Subcutaneous abdominal adipose tissue (tissue), 5 donors: ENCODE measurements around the gene ATF6B.

ENCODE experiments used
- H3K27ac ChIP-seq: one replicate; pipeline ENCODE4 v1.7.0; 2013; ENCODE audit warnings: low read depth, mild to moderate bottlenecking, inconsistent platforms, low read length, moderate library complexity
- H3K27me3 ChIP-seq, 5 donors: one replicate each; pipeline ENCODE4 v1.7.0; 2013; ENCODE audit warnings: low read length in 5 of 5, inconsistent platforms in 1 of 5; ENCODE audit not compliant: control insufficient read depth in 5 of 5, insufficient read depth in 4 of 5
- H3K36me3 ChIP-seq, 5 donors: one replicate each; pipeline ENCODE4 v1.7.0; 2013; ENCODE audit warnings: low read length in 5 of 5; ENCODE audit not compliant: control insufficient read depth in 5 of 5, insufficient read depth in 5 of 5
- H3K4me1 ChIP-seq, 5 donors: one replicate each; pipeline ENCODE4 v1.7.0; 2013; ENCODE audit warnings: low read length in 5 of 5, mild to moderate bottlenecking in 3 of 5, moderate library complexity in 1 of 5; ENCODE audit not compliant: control insufficient read depth in 5 of 5, insufficient read depth in 5 of 5
- H3K4me3 ChIP-seq, 5 donors: one replicate each; pipeline ENCODE4 v1.7.0; 2013; ENCODE audit warnings: low read length in 5 of 5, low read depth in 1 of 5
- H3K9ac ChIP-seq, 5 donors: one replicate each; pipeline ENCODE4 v1.7.0; 2013; ENCODE audit warnings: low read length in 5 of 5, mild to moderate bottlenecking in 4 of 5, moderate library complexity in 3 of 5
- H3K9me3 ChIP-seq, 5 donors: one replicate each; pipeline ENCODE4 v1.7.0; 2013; ENCODE audit warnings: low read length in 5 of 5; ENCODE audit not compliant: control insufficient read depth in 5 of 5
- donor health status: healthy.
- donor health status: healthy.
- donor health status: healthy.
- donor health status: healthy.
- donor health status: healthy.

ATF6B gene

DNA sequence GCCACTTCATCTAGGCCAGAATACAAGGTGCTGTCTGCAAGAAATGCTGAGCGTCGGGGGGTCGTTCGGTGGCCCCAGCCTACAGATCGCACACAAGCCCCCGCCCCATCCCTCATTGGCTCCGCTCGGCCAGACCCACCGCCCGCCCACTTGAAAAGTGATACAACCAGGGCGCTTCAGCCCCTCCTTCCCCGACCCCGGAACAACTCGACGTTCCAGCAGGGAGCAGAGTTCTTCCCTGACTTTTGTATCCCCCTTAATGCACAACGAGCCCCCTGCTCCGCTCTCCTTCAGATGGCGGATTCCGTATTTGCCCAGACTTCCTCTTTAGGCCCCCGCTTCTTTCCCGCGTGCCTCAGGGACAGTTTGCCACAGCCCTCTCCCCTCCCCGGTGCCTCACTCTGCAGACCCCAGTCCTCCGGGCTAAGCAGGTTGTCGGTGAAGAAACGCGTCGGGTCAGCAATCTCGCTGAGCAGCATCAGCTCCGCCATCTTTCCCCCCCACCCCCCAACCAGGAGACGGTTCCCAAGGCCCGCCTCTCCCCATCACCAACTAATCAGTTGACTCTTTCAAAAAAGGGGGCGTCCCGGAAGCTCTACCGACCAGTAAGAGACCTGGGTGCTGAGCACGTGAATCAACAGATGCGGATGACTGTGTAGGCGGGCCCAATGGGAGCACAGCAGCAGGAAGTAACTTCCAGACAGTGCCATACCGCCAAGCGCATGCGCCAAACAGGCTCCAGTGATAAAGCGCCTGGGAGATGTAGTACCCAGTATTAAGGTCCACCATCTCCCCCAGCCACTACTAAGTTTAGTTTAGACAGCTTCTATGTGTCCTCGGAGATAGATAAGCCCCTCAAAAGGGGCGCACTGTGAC is at the start of gene ATF6B:
ATF6B (minus strand) TSS at position 530 of the 876 bp plus-strand sequence; CDS start at position 491, 39 bp downstream.
- peaks cover 10 to 38% (median 34%) of the 10 kb centered on the region in 5 donors for H3K4me1 ChIP-seq
- H3K4me3 ChIP-seq = peak within 1 kb of the TSS; percentile 92 to 100 (median 96)
- H3K9ac ChIP-seq = peak within 1 kb of the TSS; percentile 71 to 84 (median 79)
- no peaks in the 10 kb centered on the region for H3K27me3 ChIP-seq
- H3K9me3 ChIP-seq = no peaks in the 10 kb centered on the region
- H3K36me3 ChIP-seq = peaks cover 0 to 40% (median 28%) of the 10 kb centered on the region in 5 donors
- H3K27ac ChIP-seq = peak within 1 kb of the TSS; percentile 87

DNA sequence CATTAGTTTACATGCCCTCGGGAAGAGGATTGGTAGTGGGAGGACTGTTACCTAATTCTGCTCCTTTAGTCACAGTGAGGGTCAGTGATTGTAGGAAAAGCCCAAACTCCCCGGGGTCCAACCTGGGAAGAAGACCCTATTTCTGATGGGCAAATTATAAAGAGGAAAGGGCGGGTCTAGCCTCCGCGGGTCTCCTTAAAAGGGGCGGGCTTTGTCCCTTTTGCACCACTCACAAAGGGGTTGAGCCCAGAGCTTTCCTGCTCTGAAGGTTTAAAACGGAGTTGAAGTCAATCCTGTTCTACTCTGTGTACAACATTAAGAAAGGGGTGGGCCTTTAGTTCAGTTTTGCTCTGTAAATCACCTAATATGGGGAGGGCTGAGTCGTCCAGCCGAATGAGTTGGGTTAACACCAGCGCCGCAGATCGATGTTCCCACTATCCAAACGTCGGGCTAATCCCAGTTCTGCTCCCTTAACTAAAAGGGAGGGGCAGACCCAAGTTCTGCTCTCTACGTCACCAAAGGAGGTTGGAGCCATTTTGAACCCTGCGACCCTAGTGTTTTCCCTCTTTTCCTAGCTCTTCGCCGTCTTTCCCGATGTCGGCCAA is 49.2 kb upstream of the ATF6B start:
- no peaks in the 10 kb centered on the region for H3K9me3 ChIP-seq
- peak overlapping the region; percentile 56 to 74 (median 63) for H3K9ac ChIP-seq
- no peaks in the 10 kb centered on the region for H3K27me3 ChIP-seq
- peaks cover 0 to 21% (median 12%) of the 10 kb centered on the region in 5 donors for H3K36me3 ChIP-seq
- peaks cover 14 to 59% (median 46%) of the 10 kb centered on the region in 5 donors for H3K4me1 ChIP-seq
- H3K27ac ChIP-seq = peak overlapping the region; percentile 93
- H3K4me3 ChIP-seq = peak overlapping the region; percentile 63 to 93 (median 78)

DNA sequence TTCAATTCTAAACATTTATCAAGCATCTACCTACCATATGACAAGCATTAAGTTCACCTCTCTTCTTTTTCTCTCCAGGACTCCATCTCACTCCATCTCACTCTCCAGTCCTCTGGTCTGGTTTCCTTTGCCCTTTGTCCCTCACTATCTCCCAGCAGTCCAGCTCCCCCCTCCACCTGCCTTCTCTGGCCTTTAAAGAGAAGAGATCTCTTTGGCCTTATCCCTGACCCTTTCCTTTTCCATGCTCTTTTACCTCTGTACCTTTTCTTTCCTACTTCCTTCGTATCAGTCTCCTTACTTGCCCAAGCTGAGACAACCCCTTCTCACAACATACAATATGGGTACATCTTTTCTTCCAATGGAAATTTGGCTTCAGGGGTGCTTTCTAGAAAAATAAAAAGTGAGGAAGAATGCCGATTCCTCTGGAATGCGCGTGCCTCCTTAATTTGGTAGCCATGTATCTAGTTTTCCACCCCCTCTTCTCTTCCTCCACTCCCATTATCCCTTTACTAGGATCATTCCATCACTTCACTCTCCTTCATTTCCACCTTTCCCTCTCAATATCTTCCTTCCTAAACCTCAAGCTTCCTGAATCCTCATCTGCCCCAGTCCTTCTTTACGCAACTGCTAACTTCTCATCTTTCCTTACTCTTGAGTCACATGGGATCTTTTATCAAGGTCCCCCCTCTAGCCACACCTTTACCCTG is 48.6 kb upstream of the ATF6B start:
- Histone ChIP-seq H3K4me3 (peak overlapping the region; percentile 65 to 93 (median 81)), H3K27me3 (no peaks in the 10 kb centered on the region), H3K36me3 (peaks cover 0 to 16% (median 11%) of the 10 kb centered on the region in 5 donors), H3K9ac (peak overlapping the region; percentile 11 to 70 (median 57)), H3K27ac (peak overlapping the region; percentile 93), H3K4me1 (peaks cover 14 to 59% (median 46%) of the 10 kb centered on the region in 5 donors), H3K9me3 (no peaks in the 10 kb centered on the region)

DNA sequence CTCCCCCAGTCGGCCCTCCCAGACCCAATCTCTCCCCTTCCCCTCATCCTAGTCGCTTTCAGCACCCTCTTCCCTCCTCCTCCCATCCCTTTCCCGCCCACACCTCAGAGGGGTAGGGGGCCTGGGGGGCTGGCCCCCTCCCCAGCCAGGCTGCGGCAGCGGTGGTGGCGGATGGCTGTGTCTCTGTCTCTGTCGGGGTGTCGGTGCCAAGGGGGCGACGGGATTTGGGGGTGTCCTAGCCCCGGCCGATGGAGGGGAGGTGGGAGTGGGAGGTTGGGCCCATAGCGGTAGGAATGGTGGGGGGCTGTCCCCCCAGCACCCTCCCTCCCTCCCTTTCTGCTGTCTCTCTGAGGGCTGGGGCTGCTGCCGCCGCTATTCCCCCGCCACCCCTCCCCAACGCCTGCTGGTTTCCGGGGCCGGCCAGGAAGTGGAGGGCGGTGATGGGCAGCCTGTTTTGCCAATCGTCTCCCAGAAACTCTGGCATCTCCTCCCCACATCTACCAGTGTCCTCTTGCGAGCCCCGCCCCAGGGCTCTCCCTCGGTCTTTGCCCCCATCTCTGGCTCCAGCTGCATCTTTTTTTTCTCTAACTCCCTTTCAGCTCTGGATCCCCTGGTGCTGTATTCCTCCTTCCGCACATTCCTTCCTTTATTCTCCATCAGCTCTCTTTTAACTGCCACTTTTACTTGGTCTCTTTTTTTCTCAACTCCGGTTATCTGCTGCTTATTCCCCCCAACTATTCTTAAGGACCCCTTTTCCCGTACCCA is 47.8 kb upstream of the ATF6B start, which contains the start of gene AGPAT1:
AGPAT1 (minus strand) TSS at position 374 of the 765 bp plus-strand sequence. CDS start 4,588 bp downstream, outside the sequence.
- Histone ChIP-seq H3K4me3 (peak within 1 kb of the TSS; percentile 76 to 93 (median 85)), H3K27me3 (no peaks in the 10 kb centered on the region), H3K4me1 (peaks cover 14 to 59% (median 46%) of the 10 kb centered on the region in 5 donors), H3K36me3 (peaks cover 0 to 14% (median 8%) of the 10 kb centered on the region in 5 donors), H3K27ac (peak within 1 kb of the TSS; percentile 93), H3K9ac (peak within 1 kb of the TSS; percentile 32 to 97 (median 88)), H3K9me3 (no peaks in the 10 kb centered on the region)

DNA sequence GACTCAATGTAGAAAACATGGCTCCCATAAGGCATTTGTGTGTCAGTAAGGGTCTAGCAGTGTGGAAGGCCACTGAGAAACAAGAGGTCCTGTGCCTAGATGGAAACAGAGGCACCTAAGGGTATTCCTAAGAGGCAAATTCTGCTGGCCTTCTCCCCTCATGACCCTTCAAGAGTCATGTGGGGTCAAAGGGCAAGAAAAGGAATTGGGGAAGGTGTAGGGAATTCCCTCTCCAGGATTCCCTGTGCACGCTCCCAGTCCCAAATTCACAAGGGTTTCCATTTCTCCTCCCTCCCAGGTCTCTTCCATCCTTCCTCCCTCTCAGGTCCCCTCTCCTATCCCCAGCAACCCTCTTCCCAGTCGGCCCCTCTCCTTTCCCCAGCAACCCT is 47.3 kb upstream of the ATF6B start:
- no peaks in the 10 kb centered on the region for H3K27me3 ChIP-seq
- peak overlapping the region; percentile 93 for H3K27ac ChIP-seq
- peaks cover 0 to 17% (median 11%) of the 10 kb centered on the region in 5 donors for H3K36me3 ChIP-seq
- peak overlapping the region; percentile 76 to 93 (median 85) for H3K4me3 ChIP-seq
- no peaks in the 10 kb centered on the region for H3K9me3 ChIP-seq
- peak overlapping the region; percentile 32 to 97 (median 88) for H3K9ac ChIP-seq
- peaks cover 14 to 59% (median 46%) of the 10 kb centered on the region in 5 donors for H3K4me1 ChIP-seq

DNA sequence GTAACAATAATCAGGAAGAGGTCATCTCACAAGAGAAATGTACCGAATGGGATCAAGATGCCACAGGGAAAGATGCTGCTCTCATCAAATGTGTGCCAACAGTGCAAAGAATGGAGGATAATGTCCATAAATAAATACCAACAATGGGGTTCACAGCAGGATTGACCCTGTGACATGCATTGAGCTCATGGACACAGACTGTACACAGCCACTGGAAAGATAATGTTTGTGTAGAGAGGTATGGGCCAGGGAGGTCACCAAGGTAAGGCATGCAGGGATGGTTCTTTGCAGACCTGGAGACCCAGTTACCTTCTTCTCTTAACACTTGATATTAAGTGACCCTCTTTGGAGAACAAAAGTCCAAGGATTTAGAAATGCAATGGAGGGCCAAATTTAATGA is 46.4 kb upstream of the ATF6B start:
- Histone ChIP-seq H3K4me3 (no peak overlapping the region), H3K4me1 (peaks cover 14 to 51% (median 38%) of the 10 kb centered on the region in 5 donors), H3K27me3 (no peaks in the 10 kb centered on the region), H3K9me3 (no peaks in the 10 kb centered on the region), H3K27ac (no peak overlapping the region), H3K9ac (no peak overlapping the region), H3K36me3 (peaks cover 0 to 20% (median 17%) of the 10 kb centered on the region in 5 donors)

DNA sequence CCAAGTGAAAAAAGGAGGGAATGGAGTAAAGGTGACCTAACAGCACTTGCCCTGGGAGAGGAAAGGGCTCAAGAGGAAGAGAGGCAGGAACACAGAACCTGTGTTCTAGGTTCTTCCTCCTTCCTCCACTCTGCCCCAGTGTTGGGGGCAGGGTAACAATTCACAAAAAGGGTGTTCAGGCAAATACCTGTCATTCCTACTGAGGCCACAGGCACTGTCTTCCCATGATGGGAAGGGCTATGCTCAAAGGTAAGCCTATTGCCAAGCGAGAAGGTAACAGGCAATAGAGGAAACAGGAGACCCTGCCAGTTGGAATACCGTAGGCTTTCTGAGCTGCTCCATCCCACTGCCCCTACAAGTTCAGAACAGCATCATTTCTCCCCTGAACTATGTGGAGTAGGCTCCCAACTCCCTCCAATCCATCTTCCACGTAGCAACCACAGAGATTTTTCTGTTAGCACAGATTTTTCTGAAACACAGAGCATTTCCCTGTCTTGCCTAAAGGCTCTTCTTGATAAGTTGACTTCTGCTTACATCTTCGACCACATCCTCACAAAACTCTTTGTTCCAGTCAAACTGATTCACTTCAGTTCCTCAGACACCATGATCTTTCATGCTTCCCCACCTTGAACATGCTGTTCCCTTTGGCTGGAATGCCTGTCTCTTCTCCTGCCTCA is 45.1 kb upstream of the ATF6B start:
- peaks cover 0 to 32% (median 30%) of the 10 kb centered on the region in 5 donors for H3K36me3 ChIP-seq
- H3K27ac ChIP-seq = no peak overlapping the region

DNA sequence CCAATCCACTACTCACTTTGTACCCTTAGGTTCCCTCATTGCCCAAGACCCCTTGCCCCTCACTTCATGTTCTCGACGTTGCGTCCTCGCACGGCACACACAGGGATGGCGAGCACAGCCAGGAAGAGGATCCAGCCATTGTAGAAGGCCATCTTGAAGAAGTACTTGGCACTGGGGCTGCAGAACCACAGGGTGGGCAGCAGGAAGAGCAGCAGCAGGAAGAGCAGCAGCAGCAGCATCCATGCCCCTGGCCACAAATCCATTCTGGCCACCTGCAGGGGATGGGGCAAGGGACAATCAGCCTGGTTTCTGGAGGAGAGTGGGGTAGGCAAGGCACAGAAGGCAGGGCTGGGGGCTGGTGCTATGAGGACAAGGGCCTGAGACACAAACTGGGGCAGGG is 43.2 kb upstream of the ATF6B start:
- Histone ChIP-seq H3K36me3 (peaks cover 0 to 52% (median 49%) of the 10 kb centered on the region in 5 donors), H3K27ac (no peak overlapping the region), H3K27me3 (no peaks in the 10 kb centered on the region), H3K9me3 (no peaks in the 10 kb centered on the region), H3K4me1 (peaks cover 3 to 22% (median 15%) of the 10 kb centered on the region in 5 donors), H3K9ac (no peak overlapping the region), H3K4me3 (no peak overlapping the region)

More for the DNA sequence above, 45.1 kb upstream of the ATF6B start:
- peaks cover 13 to 40% (median 29%) of the 10 kb centered on the region in 5 donors for H3K4me1 ChIP-seq
- H3K27me3 ChIP-seq = no peaks in the 10 kb centered on the region
- H3K9ac ChIP-seq = peak overlapping the region in 3 of 5 donors; percentile 12 to 33 (median 25)
- H3K4me3 ChIP-seq = no peak overlapping the region
- no peaks in the 10 kb centered on the region for H3K9me3 ChIP-seq
